Activated CD8-positive, alpha-beta memory T cell treated with anti-CD3 and anti-CD28 coated beads for 24 hours (primary cell): ENCODE measurements around the gene ZFAND2A.
"Not testable (repeated sequence)": the region's sequence is repeated elsewhere in the genome, so short reads cannot be mapped to it uniquely, and the experiment has no call there.

ENCODE experiments used
- DNase-seq: peaks from one replicate; pipeline ENCODE4 v3.0.0-alpha.2; 2020

Gene ZFAND2A

DNA sequence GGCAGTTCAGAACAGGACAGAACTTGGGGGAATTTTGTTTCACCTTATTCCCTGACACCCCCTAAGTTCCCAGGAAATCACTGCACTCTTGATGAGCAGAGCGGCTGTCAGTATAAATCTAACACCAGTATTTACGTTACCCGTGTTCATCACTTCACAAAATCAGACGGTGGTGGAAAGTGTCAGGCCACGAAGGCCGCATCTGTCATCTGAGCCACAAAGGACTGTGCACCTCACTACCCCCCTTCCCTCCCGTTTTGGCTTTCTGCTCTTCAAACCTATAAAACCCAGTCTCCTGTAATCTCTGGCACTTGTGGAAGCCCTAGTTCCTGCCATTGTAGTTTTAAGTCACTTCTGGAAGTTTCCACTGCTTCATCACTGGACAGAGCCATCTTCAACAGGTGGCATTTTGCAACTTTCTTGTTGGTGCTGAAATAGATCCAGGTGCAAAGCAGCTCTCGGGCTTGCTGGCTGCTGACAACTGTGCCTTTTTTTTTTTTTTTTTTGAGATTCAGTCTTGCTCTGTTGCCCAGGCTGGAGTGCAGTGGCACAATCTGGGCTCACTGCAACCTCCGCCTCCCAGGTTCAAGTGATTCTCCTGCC is 9.5 kb downstream of the ZFAND2A start:
- DNase-seq = no peak

DNA sequence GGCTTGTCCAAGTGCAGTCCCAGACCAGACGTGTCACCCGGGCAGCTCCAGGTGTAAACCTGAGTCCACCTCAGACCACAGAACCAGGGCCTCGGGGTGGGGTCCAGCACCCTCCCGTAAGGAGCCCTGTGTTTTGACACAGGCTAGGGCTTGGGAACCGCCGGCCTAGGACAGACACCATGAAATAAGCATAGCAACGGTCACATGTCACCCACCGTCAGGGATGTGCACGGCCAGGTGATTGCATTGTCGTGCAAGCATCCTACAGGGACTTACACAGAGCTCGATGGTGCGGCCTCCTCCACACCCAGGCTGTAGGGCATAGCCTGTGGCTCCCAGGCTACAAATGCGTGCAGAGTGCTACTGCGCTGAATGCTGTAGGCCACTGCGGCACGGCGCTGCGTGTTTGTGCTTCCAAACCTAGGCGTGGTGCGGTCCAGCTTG is 10.6 kb downstream of the ZFAND2A start:
- DNase-seq = no peak

DNA sequence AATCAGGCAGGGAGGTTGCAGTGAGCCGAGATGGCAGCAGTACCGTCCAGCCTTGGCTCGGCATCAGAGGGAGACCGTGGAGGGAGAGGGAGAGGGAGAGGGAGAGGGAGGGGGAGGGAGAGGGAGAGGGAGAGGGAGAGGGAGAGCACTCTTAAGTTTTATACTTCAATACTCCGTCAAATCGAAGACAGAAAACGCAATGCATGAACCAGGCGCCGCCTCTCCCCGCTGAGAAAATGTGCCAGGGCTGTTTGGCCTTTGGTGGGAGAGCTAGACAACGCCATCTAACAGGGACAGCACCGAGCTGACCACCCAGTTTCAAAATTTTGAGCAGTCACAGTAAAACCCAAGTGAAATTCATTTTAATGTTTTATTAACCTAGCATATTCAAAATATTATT is 12.1 kb downstream of the ZFAND2A start:
- not testable (repeated sequence) for DNase-seq

DNA sequence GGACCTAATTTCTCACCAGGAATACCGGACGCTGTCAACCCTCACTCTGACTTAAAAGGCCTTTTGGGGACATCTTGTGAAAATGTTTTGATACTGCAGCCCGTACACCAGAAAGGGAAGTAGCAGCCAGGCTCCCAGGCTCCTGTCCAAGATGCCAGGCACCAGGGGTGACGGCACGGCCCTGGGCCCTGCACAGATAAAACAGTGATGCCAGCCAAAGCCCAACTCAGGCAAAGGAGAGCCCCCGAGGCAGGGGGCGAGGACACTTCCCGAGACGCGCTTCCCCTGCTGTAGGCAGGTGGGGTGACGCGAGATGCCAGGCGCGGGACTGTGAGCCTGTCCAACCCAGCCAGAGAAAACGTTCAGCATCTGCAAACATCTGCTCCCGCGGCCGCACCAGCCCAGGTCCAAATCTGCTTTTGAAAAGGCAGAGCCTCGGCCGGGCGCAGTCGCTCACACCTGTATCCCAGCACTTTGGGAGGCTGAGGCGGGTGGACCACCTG is 15.7 kb downstream of the ZFAND2A start:
- DNase-seq = no peak

DNA sequence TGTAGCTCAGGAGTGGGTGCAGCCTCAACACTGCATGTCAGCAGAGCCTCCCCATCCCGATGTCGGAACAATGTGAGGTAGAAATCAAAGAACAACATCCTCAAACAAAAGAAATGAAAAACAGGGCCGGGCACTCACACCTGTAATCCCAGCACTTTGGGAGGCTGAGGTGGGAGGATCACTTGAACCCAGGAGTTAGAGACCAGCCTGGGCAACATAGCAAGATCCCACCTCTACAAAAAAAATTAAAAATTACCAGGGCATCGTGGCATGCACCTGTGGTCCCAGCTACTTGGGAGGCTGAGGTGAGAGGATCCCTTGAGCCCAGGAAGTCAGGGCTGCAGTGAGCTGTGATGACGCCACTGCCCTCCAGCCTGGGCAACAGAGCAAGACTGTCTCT is 17.0 kb downstream of the ZFAND2A start:
- not testable (repeated sequence) for DNase-seq

DNA sequence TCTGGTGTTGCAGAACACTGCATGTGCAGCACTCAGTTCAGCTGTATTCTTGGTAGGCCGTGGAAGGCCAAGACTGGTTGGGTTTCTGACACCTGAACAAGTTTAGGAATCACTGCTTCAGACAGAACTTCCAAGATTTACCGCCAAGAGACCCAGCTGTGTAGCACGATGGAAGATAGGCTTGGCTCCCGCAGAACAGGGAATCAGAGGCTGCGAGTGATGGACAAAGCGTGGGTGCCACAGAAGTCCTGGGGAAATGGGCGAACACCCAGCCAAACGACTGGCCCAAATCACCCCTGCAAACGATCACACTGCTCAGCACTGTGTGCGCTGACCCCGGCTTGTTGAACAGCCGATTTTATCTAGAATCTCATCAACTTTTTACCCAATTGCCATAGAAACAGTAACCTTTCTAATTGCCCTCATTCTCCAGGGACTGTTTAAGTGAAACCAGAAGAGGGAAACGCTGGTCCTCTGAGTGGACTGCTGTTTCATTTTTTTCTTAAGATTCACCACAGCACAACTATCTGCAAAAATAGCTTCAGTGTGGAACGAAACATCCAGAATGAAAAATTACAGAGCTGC is 17.9 kb downstream of the ZFAND2A start:
- no peak for DNase-seq

DNA sequence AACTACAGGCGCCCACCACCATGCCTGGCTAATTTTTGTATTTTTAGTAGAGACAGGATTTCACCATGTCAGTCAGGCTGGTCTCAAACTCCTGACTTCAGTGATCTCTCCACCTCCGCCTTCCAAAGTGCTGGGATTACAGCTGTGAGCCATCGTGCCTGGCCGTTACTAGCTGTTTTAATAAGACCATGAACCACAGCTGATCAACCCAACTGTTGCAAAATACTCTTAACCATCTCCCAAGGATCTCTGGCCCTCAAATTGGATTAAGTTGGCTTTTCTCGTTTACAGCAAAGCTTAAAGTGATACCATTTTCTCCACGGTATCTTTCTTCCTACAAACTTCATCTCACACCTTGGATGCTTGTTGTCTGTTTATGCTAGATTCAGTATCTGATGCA is 18.3 kb downstream of the ZFAND2A start:
- no peak for DNase-seq

DNA sequence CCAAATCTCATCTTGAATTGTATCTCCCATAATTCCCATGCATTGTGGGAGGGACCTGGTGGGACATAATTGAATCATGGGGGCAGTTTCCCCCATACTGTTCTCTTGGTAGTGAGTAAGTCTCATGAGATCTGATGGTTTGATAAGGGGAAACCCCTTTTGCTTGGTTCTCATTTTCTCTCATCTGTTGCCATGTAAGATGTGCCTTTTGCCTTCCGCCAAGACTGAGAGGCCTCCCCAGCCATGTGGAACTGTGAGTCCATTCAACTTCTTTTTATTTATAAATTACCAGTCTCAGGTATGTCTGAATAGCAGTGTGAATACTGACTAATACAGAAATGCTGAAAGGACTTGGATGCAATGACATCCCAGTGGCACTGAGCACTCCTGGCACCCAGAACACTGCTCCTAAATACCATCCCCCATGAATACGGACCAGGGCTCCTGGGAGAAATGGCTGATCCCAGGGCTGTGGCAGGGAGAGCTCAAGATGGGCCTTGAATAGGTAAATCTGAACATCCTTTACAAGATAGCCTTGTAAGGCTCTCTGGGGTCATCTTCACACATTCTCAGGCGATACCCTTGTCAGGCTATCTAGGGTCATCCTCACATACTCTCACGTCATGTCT is 19.4 kb downstream of the ZFAND2A start:
- DNase-seq = no peak

DNA sequence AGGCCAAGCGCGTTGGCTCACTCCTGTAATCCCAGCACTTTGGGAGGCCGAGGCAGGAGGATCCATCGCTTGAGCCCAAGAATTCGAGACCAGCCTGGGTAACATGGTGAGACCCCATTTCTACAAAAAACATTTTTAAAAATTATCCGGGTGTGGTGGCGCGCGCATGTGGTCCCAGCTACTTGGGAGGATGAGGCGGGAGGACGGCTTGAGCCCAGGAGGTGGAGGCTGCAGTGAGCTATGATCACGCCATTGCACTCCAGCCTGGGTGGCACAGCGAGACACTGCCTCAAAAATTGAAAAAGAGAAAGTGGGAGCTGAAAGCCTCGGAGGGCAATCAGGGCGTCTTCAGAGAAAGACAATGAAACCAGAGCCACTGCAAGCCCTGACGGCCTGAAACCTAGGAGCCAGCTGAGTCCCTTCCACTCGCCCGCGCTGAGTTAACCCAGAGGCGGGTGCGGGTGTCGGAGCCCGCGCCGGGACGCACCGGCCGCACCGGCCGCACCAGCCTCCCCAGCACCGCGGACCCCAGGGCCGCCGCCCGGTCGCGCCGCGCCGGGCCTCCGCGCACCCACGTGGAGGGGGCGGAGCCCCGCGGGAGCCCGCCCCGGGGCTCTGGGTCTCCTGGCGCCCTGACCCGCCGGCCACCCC is 22.4 kb downstream of the ZFAND2A start:
- no peak for DNase-seq

DNA sequence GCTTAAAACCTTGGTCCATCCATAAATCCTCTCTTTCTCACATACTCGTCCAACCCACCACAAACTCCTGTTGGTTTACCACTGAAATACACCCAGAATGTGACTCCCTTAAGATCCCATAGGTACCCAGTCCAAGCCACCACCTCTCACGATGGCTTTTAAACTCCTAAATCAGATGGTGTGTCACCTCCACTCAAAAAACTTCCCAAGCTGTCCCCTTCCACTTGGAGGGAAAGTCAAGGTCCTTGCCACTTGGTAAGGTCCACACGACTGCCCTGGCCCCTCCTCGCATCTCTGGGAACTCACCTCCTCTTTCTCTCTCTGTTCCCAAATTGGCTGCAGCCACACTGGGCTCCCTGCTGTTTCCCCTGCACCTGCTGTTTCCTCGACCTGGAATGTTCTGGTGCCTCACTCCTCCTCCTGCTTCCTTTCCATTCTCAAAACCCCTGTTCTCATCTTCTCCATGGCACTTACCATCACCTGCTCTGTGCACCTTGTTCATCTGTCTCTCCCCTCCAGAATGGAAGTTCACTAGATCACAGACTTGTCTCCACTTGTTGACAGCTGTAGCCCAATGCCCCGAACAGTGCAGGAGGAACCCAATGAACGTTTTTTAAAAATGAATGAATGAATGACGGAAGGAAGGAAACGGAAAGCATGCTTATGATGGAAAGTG is 23.0 kb downstream of the ZFAND2A start:
- no peak for DNase-seq

DNA sequence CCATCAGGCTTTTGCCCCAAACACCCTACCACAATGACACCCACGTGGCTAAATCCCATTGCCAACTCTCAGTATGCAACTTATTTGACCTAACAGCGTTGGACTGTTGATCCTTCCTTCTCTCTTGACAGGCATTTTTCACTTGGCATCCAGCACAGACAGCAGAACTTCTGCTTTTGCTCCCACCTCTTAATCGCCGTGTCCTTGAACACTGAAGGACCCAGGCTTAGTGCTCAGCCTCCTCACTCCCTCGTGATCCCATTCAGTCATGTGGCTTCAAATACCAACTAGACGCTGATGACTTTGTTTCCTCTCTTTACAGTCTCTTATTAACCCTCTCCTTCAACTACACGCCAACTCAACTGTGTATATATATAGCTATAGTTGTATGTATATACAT is 25.0 kb downstream of the ZFAND2A start:
- DNase-seq = no peak

DNA sequence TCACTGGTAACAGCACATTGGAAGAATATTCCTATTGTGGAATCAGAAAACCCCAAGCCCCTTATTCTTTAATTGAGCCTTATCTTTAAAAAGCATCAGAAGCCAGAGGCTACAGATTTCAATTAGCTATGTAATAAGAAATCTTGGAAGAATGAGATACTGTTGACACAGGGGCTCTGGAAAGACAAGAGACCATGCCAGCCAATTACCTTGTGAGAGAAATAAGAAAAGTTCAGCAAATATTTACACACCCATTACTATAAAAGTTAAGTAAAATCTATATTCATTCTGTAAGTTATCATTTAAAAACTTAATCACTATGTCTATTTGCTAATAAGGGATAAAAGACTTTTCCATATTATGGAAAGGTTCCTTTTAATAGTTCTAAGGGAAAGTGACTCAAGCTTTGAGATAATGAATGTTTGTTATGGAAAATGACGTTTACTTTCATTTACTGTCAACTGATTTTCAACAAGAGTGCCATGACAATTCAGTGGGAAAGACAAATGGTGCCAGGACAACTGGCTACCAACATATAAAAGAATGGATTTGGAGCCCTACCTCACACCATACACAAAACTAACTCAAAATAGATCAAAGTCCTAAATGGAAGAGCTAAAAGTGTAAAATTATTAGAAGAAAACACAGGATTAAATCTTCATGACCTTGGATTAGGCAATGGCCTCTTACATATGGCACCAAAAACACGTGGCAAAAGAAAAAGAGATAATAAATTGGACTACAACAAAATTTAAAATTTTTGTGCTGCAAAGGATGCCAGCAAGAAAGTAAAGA is 28.3 kb downstream of the ZFAND2A start:
- DNase-seq = no peak

DNA sequence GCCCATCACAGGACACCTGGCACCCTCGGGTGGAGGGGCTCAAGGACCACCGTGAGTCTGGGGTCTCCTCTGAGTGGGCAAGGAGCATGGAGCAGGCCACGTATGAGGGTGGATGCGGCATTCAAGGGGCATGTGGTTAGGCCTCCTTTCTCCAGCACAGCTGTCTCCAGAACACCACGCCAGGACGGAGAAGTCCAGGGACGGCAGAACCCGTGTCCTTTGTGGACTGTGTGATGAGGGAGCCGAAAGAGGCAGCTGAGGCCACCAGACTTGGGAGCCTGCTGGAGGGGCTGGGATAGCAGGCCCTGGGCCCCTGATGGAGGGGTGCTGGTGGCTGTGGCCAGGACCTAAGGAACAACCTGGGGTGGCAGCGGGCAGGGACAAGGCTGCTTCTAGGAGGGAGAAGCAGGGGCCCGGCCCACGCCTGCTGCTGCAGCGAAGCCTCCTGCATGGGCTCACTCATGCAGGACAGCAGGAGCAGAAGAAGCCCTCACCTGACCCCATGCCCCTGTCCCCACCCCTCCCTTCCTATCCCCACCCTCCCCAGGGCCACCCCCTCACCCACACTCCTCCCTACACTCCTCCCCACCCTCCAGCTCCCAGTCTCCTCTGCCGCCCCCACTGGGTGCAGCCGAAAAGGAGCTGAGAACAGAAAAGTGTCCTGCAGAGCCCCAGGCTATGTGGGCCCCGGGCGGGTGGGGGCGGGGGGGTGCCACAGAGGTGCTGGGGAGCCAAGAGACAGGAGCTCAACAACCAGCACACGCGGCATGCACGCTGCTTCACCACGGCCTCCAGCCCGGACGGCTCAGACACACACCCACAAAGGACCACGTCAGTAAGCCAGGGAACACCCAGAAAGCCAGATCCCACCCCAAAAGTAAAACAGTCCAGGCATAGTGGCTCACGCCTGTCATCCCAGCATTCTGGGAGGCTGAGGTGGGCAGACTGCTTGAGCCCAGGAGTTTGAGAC is 29.7 kb downstream of the ZFAND2A start:
- DNase-seq = no peak

DNA sequence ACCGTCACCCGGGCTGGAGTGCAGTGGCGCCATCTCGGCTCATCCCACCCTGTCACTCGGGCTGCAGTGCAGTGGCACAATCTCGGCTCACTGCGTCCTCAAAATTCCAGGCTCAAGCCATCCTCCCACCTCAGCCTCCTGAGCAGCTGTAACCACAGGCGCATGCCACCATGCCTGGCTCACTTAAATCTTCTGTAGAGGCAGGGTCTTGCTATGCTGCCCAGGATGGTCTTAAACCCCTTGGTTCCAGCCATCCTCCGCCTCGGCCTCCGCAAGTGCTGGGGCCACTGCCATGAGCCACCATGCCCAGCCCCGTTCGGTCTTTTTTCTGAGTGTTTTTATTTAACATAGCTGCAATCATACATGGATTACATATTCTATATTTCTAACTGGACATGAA is 30.6 kb downstream of the ZFAND2A start:
- DNase-seq = no peak

DNA sequence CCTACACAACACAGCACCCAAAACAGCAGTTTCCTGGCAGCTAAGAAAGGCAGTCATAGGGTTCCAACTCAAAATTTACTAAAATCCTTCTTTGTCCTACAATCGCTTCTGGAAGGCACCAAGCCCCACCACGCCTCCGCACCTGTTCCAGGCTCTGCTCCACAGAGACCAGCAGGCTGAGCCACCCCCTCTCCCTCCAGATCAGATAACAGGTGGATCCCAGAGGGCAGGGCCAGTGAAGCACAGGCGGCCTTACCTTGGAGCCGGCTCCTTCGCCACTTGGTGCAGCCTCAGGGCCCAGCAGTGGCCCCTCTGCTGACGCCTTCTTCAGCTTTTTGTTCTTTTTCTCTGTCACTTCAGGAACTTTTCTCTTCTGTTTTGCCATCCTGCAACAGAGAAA is 33.0 kb downstream of the ZFAND2A start:
- no peak for DNase-seq

DNA sequence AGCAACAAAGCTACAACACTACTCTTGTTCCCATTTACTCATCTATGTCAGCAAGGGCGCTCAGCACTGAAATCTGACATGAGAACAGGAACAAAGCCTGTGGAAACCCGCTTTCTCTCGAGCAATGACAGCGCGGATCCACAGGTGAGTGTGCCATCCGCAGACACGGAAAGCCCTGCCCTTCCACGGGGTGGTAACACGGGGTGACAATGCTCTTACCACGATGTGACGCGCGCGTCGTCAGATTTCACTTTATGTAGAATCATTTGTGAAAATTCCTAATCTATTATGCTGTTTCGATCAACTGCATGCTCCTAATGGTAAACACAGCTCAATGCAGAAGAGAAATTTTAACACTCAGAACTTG is 34.4 kb downstream of the ZFAND2A start:
- DNase-seq = no peak

DNA sequence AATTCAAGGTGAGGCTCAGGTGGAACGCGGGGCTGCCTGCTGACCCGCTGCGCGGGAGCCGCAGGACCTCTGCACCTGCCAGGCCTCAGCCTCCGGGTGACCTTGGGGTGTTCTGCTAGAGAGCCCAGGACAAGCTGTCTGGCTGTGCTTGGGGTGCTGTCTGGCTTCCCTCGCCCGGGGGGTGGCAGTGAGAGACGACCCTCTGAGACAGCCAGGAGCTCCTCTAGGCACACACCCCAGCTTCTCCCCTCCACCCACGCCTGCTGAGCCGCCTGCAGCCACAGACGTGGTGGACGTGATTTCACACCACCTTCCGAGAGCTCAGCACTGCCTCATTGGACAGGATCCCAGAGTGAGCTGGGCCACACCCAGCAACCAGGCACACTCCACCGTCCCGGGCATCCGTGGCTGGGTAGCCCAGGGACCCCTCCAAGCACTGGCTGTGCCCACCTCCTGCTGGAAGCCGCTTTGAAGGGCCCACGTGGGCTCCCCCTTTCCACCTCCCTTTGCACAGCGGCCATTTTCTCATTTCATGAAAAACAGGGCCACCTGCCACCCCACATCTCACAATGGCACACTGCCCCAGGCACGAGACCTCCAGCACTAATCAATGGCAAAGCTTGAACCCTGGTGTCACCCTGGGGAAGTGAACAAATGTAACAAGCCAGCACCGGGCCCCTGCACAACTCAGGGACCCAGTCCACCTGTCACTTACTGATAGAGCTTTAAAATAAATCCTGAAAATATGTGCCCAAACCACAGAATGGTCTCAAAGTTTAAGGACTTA is 35.0 kb downstream of the ZFAND2A start:
- no peak for DNase-seq

DNA sequence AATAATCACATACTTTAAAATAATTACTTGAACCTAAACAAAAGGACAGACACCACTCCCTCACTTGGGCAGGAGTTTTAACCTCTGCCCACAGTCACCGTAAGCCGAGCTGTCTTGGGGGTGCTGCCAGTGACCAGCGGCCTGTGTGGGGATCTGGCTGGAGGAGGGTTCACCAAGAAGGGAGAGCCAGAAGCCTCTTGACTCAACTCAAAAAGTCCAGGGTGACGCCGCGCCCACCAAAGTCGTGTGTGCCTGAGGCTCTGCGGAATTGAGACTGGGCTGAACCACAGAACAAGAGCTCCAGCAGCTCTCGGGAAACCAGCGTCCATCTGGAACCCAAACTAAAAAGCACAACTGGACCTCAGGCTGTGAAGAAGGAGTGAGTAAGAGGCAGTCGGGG is 35.8 kb downstream of the ZFAND2A start:
- no peak for DNase-seq

DNA sequence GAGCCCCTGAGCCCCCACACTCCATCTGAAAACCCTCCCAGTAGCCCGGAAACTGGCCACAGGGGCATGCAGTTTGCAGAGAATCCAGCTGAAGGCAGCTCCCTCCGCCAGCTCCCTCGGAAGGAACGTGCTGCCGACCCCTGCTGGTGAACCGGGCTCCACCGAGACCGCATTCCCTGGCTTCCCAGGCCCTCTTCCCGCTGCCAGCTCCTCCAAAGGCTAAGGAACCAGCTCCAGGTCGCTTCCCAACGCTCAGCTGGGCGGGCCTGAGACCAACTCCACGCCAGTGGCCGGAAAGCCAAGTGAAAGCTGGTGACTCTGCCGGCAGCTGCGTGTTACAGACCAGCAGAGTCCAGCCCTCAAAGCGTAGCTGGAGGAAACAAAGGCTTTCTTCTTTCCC is 36.3 kb downstream of the ZFAND2A start:
- DNase-seq = no peak

DNA sequence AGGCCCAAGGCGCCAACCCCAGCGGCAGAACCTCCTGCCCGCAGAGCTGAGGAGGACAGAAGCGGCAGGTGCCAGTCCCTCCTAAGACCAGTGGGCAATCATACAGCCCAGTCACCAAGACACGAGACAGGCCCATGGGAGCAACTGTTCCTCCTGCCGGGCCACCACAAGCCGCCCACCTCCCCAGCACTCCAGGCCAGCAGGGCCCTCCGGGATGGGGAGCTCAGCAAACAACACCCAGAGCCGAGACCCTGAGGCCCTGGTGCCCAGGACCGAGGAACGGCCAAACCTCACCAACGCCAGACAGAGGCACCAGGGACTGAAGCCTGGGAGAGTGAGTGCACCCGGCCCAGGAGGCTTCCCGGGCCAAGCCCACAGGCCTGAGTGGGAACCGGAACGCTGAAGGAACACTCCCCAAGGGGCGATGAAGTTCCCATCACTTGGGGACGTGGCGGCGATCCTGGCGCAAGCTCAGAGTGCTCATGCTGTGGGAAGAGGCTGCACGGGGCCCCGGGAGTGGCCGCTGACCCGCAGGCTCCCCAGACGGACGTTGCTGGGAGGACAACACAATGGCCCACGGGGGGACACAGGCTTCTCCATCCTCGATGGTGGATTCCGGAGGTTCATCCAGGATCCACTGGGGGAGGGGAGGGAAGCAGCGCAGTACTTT is 37.0 kb downstream of the ZFAND2A start:
- DNase-seq = no peak
